HG02678 (cell line): Measurements from ENCODE around the gene LMF1.

ENCODE experiments used
- ATAC-seq: cut with Tn5 transposase; IDR thresholded peaks from one replicate; pipeline ENCODE4 v1.9.1; 2021; ENCODE audit warnings: mild to moderate bottlenecking, moderate library complexity; ENCODE audit not compliant: unreplicated experiment

The LMF1 gene

DNA sequence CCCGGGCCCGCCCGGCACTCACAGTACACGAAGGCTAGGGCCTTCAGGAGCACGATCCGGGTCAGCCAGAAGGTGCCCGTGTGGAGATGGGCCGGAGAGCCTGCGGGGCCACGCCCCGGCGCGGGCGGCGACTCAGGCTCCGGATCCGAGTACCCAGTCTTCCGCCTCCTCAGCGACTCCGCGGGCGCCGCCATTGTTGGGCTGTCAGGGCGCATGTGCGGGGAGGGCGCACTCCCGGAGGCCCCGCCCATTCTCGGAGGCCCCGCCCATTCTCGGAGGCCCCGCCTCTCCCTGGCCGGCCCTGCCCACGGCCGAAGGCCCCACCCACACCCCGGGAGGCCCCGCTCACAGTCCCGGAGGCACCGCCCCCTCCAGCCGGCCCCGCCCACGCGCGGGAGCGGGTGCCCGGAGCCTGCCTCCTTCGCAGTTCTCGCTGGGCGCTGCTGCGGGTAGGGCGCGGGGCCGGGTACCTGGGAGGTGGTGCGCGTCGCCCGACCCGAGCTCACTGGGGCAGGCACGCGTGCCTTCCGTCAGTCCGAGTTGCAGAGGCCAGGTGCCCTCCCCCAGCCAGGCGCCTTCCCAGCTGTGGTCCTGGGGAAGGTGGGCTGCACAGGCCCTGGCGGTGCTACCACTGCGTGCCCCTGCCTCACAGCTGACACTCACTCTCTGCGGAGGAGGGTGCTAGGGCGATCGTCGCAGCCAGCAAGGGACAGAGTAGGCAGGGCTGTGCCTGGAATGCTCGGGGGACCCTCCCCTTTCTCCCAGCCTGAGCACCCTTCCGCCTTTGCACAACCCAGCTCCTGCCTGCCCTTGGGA is at the start of gene LMF1:
Gene LMF1, minus strand, starts transcription at position 219 of the 816 bp plus-strand sequence. Its CDS starts 4 bp downstream, at position 215.
- ATAC-seq, result peak; percentile 79

DNA sequence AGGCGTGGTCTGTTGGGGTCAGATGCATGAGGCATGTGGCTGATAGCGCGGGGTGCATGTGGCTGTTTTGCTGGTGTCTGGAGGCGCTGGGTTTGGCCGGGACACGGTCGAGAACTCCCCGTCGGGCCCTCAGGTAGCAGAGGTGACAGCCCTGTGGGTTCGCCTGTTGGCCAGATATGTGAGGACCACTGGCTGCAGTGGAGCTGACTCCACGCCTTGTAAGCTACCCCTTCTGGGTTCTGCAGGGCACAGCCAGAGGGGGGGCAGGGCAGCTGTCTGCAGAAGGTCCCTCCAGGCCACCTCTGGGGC is 49.3 kb upstream of the LMF1 start:
- ATAC-seq, result no peak

DNA sequence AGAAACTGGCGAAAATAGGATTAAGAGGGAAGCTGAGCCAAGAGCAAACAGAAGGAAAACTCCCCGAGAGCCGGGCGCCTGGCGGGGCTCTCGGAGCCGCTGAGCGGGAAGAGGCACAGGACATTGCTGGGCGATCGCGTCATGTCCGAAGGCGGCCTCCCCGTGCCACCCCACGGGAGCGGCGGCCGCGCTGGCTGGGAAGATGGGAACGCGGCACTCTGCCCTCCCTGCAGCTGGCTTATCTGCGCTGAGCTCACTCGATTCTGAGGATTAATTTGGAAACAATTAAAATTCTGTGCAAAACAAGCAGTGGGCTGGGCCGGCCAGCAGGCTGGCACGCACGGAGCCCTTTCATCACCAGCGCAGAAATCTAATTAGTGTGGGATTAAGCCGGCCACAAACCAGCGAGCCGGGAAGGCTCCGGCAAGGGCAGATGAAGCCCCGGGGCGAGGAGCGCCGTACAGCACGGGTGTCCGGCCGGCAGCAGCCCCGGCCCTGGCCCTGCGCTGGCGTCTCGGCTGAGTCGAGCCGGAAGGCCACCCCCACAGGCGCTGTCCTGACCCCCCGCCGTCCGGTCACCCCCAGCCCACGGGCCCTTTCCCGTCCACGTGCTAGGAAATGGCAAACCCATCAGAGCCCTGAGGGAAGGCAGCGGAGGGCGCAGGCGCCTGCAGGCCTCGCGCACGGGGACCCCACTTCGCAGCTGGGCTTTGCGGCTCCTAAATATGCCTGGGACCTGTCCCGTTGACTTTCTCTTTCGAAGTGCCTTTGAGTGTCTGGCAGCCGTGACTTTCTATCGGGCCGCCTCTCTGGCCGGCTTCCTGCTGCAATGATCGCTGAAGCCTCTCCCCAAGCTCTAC is 48.7 kb upstream of the LMF1 start:
- ATAC-seq, result no peak

DNA sequence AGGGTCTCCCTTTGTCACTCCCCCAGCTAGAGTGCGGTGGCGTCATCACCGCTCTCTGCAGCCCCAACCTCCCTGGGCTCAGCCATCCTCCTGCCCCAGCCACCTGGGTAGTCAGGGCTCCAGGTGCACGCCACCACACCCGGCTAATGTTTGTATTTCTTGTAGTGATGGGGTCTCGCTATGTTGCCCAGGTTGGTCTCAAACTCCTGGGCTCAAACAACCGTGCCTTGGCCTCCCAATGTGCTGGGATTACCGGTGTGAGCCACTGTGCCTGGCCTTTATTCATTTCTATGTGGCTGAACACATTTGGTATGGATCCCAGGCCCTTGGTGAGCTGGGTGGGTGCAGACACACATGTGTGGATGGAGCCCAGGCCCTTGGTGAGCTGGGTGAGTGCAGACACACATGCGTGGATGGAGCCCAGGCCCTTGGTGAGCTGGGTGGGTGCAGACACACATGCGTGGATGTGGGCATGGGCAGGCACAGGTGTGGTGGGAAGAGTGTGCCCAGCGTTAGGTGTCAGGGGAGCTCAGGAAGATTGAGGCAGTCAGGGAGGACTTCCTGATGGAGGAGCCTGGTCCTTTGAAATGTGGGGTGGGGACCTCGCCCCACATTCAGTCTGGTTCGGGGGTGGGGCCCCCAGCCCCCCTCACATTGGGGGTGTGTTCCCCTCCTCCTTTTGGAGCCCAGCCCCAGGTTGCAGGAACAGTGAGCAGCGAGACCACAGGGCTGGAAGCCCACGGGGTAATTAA is 47.8 kb upstream of the LMF1 start:
- ATAC-seq, result no peak

DNA sequence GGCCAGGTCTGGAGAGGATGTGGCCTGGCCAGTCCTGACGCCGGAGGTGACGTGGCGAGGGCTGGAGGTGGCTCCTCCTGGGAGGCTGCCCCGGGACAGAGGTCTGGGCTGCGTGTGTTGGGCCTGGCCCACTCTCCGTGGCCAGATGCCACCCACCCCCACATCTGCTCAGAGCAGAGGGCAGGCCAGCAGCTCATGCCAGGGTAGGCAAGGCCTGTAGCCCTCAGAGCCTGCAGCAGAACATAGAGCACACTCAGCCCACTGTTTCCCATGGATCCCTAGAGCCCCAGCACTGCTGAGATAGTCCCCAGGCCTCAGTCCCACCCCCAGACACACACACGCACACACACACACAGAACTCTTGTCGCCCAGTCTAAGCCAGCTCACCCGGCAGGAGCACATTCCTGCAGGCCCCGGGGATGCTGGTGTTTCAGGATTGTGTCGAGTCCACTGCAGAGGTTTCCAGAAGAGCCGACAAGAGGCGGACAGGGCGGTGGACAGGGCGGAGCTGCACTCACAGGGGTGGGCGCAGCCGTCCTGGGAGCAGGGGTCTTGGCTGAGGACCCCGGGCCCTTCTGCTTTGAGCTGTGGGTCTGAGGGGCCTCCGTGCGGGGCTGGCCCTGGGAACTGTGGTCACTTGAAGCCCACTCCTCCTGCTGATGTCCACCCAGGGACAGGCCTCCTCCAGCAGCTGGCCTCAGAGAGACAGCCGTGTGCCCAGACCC is 44.1 kb upstream of the LMF1 start:
- no peak for ATAC-seq

DNA sequence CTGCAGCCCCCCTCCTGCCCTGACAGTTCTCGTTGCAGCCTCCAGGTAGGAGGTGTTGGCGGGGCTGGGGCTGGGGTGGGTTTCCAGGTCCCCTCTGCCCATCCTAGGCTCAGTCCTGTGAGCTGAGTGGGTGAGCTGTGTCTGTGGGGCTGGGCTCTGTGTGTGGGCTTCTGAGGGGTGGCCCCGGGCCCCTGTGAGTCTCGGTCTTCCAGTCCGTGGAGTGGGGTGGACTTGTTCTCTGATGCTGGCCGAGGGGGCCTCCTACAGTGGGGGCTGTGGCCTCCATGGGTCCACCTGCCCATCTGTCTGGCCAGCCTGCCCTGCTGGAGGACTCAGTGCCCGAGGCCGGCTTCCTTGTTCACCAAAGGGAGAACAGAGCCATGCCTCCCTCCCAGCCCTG is 43.4 kb upstream of the LMF1 start:
- ATAC-seq, result no peak

DNA sequence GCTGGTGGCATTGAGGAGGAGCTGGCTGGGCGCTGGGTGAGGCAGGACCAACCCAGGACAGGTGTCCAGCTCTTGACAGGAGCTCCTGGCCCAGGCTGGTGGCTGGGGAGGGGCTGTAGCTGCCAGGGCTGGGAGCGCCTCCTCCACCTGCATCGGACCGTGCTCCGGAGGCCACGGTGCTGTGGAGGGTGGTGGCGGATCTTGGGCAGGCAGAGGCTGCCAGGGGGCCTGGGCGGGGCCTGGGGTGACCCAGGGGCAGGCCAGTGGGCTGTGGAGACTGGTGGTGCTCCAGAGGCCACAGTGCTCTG is 42.8 kb upstream of the LMF1 start:
- ATAC-seq, result no peak

DNA sequence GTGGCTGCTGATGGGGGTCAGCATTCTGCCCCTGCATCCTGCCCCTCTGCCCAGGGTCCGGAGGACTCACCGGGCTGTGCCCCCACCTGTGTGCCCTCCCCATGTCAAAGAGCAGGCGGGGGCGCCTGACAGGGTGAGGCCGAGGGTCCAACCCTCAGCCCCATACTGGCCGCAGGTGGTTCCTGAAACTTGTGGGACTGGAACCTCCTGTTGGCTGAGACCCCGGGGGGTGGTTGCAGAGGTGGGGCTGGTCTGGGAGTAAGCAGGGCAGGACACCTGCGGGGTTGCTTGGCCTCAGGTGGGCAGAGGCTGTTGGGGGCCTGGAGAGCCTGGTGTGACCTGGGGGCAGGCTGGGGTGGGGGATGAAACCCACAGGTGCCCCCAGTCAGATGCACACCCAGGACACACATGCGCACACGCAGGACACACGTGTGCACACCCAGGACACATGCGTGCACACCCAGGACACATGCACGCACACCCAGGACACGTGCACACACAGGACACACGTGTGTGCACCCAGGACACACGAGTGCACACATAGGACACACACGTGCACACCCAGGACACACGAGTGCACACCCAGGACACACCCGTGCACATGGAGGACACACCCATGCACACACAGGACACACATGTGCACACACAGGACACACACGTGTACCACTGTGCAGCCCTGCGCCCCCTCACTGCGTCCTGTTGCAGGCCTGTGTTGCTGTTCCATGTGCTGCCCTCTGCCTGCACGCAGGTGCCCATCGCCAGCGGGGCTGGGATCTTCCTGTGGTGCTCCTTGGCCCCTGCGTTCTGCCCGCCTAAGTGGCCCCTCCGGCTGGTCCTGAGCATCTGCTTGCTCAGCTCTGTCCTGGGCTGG is 42.2 kb upstream of the LMF1 start:
- no peak for ATAC-seq

DNA sequence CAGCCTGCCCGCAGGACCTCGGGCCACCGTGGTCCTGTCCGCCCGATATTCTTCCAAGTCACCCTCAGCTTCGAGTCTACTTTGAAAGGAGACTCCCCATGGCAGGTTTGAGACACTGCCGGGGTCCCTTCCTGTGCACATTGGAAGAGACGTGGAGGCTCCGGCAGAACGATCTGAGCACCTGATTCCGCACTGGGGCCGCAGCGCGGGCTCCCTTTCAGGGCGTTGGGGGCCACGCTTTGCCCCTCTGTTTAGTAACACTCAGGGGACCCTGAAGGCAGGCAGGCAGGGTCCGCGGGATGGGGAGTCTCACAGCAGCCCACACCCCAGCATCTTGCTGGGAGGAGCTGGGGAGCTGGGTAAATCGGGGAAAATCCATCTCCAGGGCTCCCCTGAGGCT is 41.4 kb upstream of the LMF1 start:
- ATAC-seq, result no peak

DNA sequence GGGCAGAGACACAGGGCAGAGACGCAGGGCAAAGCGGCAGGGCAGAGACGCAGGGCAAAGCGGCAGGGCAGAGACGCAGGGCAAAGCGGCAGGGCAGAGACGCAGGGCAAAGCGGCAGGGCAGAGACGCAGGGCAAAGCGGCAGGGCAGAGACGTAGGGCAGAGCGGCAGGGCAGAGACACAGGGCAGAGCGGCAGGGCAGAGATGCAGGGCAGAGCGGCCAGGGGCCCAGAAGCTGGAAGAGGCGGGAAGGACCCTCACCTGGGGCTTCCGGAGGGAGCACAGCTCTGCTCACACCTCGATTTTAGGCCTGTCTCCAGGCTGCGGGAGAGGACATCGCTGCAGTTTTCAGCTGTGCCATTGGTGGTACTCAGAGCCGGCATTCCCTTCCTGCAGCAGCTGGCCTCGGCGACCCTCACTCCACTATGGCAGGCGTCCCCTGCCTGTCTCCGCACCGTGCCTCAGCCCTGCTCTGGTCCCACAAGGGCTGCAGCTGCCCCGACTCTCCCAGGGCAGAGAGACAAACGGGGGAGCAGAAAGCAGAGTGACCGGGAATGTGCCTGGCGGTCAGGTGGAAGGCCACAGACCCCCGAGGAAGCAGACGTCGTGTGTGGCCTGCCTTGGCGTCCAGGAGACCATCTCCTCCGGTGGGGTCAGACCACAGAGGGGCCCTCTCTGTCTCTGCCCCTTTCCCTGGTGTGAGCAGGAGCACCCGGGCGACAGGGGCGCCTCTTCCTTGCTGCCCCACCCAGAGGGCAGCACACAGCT is 40.7 kb upstream of the LMF1 start:
- ATAC-seq, result no peak

DNA sequence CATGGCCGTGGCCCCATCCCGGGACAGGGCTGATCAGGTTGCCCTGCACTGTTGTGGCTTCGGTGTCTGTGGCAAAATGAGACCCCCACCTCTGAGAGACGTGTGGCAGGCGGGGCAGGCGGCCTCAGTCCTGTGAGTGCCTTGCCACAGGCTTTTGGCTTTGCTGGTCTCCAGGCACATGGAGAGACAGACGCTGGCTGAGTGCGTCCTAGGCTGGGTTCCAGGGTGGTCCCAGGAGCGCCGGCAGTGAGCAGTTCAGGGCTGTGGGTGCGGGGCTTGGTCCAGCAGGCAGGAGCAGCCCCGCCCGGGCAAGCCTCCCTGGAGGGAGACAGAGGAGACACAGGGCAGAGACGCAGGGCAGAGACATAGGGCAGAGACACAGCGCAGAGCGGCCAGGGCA is 40.0 kb upstream of the LMF1 start:
- no peak for ATAC-seq

DNA sequence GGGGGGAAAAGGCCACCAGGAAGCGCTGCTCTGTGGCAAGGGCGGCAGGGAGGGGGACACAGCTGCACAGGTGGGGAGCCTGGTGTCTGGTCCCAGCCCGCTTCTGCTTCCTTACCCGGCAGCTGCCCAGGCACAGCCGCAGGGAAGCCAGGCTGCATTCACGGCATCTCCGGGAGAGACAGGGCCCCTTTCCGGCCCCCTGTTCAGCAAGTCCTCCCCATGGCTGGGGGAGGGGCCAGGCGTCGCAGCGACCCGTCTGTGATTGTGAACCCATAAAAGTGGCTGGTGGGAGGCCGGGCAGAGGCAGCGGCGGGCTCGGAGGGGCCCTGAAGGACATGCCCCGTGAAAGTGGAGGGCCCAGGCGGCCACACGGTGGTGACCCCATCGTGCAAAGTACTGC is 39.5 kb upstream of the LMF1 start:
- ATAC-seq, result no peak

DNA sequence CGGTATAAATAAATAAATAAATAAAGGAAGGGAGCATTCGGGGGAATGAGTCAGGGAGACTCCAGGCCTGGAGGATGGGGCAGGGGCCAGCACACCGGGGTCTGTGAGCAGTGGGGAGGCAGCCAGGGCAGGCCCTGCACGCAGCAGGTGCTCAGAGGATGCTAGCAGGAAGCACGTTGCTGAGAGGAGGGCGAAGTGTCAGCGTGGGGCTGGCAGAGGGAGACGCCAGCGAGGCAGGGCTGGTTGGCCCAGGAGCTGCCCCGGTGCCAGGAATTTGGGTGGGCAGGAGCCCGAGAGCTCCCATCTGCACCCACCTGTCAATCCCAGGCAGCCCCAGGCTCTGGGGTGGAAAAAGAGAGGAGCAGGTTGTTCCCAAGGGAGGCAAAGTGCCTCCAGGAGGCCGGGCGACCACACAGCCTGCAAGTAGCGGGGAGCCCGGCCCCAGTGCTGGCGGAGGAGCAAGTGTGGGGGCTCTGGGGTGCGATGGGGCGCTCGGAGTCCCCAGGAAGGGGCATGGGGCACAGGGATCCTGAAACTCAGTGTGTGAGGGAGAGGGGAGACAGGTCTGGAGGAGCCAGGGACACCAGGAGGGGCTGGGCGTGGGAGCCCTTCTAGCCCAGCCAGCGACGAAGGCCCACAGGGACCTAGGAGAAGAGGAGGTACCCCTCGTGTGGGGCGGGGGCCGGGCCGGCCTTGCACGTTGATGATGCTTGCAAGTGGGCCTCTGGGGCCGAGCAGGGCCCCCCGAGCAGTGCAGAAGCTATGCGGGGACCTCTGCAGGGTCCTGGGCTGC is 38.8 kb upstream of the LMF1 start:
- ATAC-seq, result no peak

DNA sequence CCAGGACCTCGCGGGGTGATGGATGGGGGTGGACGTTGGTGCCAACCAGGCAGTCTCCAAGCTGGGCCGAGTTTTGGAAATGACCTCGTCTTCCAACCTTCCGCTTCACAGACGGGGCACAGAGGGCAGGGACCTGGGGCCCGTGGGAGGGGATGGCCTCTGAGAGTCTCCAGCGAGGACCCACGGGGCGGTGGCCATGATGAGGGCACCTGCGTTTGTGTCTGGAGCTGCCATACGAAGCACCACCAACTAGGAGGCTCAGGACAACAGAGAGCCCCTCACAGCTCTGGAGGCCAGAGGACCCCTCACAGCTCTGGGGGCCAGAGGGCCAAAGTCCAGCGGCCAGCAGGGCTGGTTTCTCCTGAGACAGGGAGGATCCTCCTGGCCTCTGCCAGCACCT is 37.3 kb upstream of the LMF1 start:
- ATAC-seq, result no peak

DNA sequence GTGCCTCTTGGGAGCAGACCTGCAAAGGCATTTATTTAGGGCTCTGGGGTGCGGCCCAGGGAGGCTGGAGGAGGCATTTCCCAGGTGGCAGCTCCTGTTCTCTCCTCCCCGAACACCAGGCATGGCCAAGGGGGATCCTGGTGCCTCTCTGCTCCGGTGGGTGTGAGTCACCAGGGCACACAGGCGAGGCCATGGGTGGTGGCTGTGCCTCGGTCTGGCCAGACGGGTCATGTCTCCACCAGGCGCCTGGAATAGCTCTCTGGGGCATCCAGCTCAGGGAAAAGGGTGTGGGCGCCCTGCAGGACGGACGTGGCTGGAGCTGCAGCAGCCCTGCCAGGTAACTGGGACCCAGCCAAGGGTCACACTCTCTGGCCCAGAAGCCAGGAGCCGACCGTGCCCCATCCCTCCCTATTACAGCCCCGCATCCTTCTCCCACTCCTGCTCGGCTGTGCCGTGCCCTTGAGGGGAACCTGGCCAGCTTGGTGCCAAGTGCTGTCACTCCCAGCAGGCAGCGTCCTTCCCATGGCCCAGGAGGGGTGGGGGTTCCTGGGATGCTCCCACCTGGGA is 36.6 kb upstream of the LMF1 start:
- ATAC-seq, result no peak

DNA sequence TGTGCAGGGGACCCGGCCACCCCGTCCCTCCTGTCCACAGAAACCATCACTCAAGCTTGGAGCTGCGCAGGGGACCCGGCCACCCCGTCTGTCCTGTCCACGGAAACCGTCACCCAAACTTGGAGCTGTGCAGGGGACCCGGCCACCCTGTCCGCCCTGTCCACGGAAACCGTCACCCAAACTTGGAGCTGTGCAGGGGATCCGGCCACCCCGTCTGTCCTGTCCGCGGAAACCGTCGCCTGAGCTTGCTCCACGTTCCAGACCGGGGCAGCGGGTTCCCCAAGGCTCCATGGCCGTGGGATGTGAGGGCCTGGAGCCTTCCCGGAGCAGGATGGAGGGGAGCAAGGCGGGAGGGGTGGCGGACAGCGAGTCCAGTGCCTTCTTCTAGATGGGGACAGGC is 36.0 kb upstream of the LMF1 start:
- ATAC-seq, result no peak

DNA sequence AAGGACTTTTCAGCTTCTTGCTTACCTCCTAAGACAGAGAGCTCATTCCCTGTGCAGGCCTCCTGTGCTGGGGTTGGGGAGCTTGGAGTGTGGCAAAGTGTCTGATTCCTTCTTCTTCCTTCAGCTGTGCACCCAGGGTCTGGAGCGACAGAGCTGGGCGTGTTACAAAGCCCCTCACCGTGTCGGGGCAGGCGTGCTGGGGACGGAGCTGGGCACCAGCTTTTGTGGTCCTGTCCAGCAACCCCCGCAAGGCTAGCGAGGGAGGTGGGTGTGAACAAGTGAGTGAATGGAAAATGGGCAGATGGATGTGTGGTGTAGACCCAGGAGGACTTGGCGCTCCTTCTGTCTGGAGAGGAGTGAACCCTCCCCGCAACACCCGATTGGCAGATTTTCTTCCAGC is 34.5 kb upstream of the LMF1 start:
- no peak for ATAC-seq
